Measurements from ENCODE around the gene KANSL3. TPM values are rescaled to one million over a fixed set of nuclear protein-coding genes. Genes with fewer than 3 reads are reported as not detected.

The KANSL3 gene
- total RNA-seq, 1 donor from 2014 or later, result 36.3 TPM

DNA sequence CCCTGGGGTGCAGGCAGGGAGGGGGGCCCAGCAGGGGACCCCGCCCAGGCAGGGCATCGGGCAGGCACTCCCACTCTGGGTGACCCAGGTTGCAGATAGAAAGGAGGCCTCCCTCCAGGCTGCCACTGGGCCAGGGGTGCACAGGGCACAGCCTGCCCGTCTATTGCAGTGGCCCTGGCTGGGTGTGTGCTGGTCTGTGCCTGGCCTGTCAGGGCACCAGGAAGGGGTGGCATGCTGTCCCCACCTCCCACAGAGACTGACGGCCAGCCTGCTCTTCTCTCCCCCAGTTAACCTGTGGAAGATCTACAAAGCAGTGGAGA lies 88.7 kb downstream of the KANSL3 start:
- H3K27ac Mint-ChIP-seq (ENCODE audit: unreplicated experiment), result no peak overlapping the region
- H3K4me1 Mint-ChIP-seq (ENCODE audit: unreplicated experiment), result no peaks in the 10 kb centered on the region
- no peak for DNase-seq (ENCODE audit: low spot score)
- H3K27me3 Mint-ChIP-seq (ENCODE audit: unreplicated experiment), result peaks cover 7% of the 10 kb centered on the region
- no peak for TF ChIP-seq CTCF (IDR thresholded peaks at IDR 0.05; ENCODE audit: unreplicated experiment)
- no peak overlapping the region for H3K4me3 Mint-ChIP-seq (ENCODE audit: unreplicated experiment)
- H3K36me3 Mint-ChIP-seq (ENCODE audit: low read depth, unreplicated experiment), result peaks cover 12% of the 10 kb centered on the region
- no peaks in the 10 kb centered on the region for H3K9me3 Mint-ChIP-seq (ENCODE audit: unreplicated experiment)

DNA sequence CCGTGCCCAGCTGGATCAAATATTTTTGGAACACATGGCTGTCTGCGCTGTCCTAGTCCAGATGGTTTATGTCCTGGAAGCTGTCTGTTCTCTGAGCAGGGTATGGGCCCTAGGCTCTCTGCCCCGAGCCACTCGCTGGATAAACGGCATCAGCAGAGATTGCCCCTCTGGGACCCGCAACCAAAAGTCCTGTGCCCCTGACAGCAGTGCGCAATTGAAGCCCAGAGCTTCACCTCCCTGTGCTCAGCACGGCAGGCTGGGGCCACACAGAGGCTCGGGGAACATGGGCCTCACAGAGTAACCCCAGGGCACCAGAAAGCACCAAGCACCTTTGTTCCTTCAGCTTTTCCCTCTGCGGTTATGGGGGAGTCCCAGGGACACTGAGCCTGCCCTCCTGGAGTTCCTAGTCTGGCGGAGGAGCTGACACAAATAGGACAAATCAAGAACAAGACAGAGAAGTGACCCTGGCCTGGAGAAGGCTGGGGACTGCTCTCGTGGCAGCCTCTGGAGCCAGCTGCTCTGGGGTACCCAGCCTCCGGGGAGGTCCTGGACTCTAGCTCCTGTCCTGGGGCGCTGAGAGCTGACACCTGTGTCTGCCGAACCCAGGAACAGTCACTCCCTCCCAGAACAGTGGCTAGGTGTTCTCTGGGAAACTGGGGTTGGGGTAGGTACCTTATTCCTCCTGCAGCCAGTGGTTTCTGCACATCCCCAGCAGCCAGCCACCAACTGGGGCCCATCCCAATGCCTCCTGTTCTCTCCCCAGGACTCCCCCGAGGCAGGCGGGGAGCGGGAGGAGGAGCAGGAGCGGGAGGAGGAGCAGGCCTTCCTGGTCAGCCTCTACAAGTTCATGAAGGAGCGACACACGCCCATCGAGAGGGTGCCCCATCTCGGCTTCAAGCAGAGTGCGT lies 89.3 kb downstream of the KANSL3 start:
- H3K27ac Mint-ChIP-seq (ENCODE audit: unreplicated experiment), result no peak overlapping the region

DNA sequence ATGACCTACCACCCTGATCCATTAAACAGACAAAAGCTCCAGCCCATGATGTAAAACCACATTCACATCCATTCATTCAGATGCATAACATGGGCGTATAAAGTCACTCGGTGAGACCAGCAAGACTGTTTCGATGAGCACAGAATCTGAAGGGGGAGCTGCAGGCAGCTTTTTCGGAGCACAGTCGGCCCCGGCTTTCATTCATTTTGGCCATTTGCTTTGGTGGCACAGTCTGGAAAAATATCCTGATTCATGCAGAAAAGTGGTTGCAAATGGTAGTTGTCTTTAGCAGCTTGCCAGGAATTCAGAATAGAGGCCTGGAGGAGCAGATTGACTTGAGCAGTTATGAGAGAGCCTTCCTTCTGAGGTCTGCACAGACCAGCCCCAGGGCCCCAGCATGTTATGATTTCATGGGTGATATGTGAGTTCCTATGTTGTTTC lies 90.4 kb downstream of the KANSL3 start:
- Mint-ChIP-seq H3K9me3 (ENCODE audit: unreplicated experiment) (no peaks in the 10 kb centered on the region), H3K4me3 (ENCODE audit: unreplicated experiment) (no peak overlapping the region), H3K27ac (ENCODE audit: unreplicated experiment) (no peak overlapping the region), H3K36me3 (ENCODE audit: low read depth, unreplicated experiment) (peaks cover 19% of the 10 kb centered on the region), H3K4me1 (ENCODE audit: unreplicated experiment) (no peaks in the 10 kb centered on the region), H3K27me3 (ENCODE audit: unreplicated experiment) (peaks cover 4% of the 10 kb centered on the region)
- TF ChIP-seq CTCF (IDR thresholded peaks at IDR 0.05; ENCODE audit: unreplicated experiment), result no peak
- no peak for DNase-seq (ENCODE audit: low spot score)

More for the DNA sequence above, 89.3 kb downstream of the KANSL3 start:
- Mint-ChIP-seq H3K36me3 (ENCODE audit: low read depth, unreplicated experiment) (peaks cover 13% of the 10 kb centered on the region), H3K4me3 (ENCODE audit: unreplicated experiment) (no peak overlapping the region), H3K4me1 (ENCODE audit: unreplicated experiment) (no peaks in the 10 kb centered on the region), H3K9me3 (ENCODE audit: unreplicated experiment) (no peaks in the 10 kb centered on the region), H3K27me3 (ENCODE audit: unreplicated experiment) (peaks cover 4% of the 10 kb centered on the region)
- TF ChIP-seq CTCF (IDR thresholded peaks at IDR 0.05; ENCODE audit: unreplicated experiment), result no peak
- no peak for DNase-seq (ENCODE audit: low spot score)

- no peak for TF ChIP-seq CTCF (IDR thresholded peaks at IDR 0.05; ENCODE audit: unreplicated experiment)
- peaks cover 19% of the 10 kb centered on the region for H3K36me3 Mint-ChIP-seq (ENCODE audit: low read depth, unreplicated experiment)
- no peak overlapping the region for H3K4me3 Mint-ChIP-seq (ENCODE audit: unreplicated experiment)
- H3K27me3 Mint-ChIP-seq (ENCODE audit: unreplicated experiment), result peaks cover 4% of the 10 kb centered on the region
- DNase-seq (ENCODE audit: low spot score), result no peak
- no peak overlapping the region for H3K27ac Mint-ChIP-seq (ENCODE audit: unreplicated experiment)
- H3K4me1 Mint-ChIP-seq (ENCODE audit: unreplicated experiment), result no peaks in the 10 kb centered on the region
- H3K9me3 Mint-ChIP-seq (ENCODE audit: unreplicated experiment), result no peaks in the 10 kb centered on the region
Measured at GRCh38 chr2:96547203-96547641, 90.9 kb downstream of the KANSL3 start.

DNA sequence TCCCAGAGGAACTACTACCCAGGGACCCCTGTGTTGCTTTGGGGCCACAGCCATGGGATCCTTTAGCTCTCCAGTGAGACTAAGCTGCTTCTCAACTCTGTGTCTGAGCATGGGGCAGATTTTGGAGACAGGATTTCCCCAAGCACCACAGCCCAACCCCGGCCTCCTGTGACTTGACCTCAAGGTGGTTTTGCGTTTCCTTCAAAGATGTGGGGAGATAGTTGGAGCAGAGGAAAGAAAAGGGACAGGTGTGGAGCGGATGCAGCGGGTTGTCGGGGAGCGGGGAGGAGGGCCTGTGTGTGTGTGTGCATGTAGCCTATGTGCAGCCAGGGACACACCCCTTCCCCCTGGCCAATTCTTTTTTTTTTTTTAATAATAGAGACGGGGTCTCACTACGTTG lies 91.3 kb downstream of the KANSL3 start:
- peaks cover 19% of the 10 kb centered on the region for H3K36me3 Mint-ChIP-seq (ENCODE audit: low read depth, unreplicated experiment)
- TF ChIP-seq CTCF (IDR thresholded peaks at IDR 0.05; ENCODE audit: unreplicated experiment), result no peak
- no peak overlapping the region for H3K27ac Mint-ChIP-seq (ENCODE audit: unreplicated experiment)
- DNase-seq (ENCODE audit: low spot score), result no peak
- peaks cover 4% of the 10 kb centered on the region for H3K27me3 Mint-ChIP-seq (ENCODE audit: unreplicated experiment)
- H3K4me1 Mint-ChIP-seq (ENCODE audit: unreplicated experiment), result no peaks in the 10 kb centered on the region
- no peaks in the 10 kb centered on the region for H3K9me3 Mint-ChIP-seq (ENCODE audit: unreplicated experiment)
- H3K4me3 Mint-ChIP-seq (ENCODE audit: unreplicated experiment), result no peak overlapping the region
